GM12878 (cell line): ENCODE data around the gene PAK3.

Experiments used
- EP300 ChIP-seq, 2 experiments: fragments of 150-350 bp in 1 of 2; IDR thresholded peaks; 2 replicates each; pipeline ENCODE4 v1.6.1; 2011 to 2012; ENCODE audit warnings: low read depth in 2 of 2, low read length in 2 of 2, borderline replicate concordance in 1 of 2, improper control_type of control experiment in 1 of 2, inconsistent platforms in 1 of 2; ENCODE audit not compliant: control insufficient read depth in 1 of 2
- ESRRA ChIP-seq: IDR thresholded peaks from 2 replicates; pipeline ENCODE4 v1.6.1; 2012; ENCODE audit warnings: mild to moderate bottlenecking, low read length, improper control_type of control experiment
- NFYB ChIP-seq: IDR thresholded peaks from 2 replicates; pipeline ENCODE4 v1.6.1; 2011; ENCODE audit warnings: low read depth, mild to moderate bottlenecking, low read length, improper control_type of control experiment, moderate library complexity; ENCODE audit not compliant: insufficient read depth
- NR2C2 ChIP-seq: IDR thresholded peaks from 2 replicates; pipeline ENCODE4 v1.6.1; 2011; ENCODE audit warnings: borderline replicate concordance, low read depth; ENCODE audit not compliant: control insufficient read depth, insufficient read length
- RAD21 ChIP-seq: IDR thresholded peaks from 2 replicates; pipeline ENCODE4 v1.6.1; 2011; ENCODE audit warnings: mild to moderate bottlenecking, low read depth, low read length, moderate library complexity; ENCODE audit not compliant: insufficient read depth
- RBBP5 ChIP-seq: fragments of 200-600 bp; sonication (generic); conservative IDR thresholded peaks from 2 replicates; pipeline ENCODE4 v1.6.1; 2016
- RFX5 ChIP-seq: IDR thresholded peaks from 2 replicates; pipeline ENCODE4 v1.6.1; 2011; ENCODE audit warnings: low read depth, low read length, improper control_type of control experiment
- SMARCA5 ChIP-seq: fragments of 450-650 bp; IDR thresholded peaks from 2 replicates; pipeline ENCODE4 v1.6.1; 2017; ENCODE audit warnings: mild to moderate bottlenecking
- SMC3 ChIP-seq: IDR thresholded peaks from 2 replicates; pipeline ENCODE4 v1.6.1; 2011; ENCODE audit warnings: low read length, improper control_type of control experiment, borderline replicate concordance
- TAF1 ChIP-seq: IDR thresholded peaks from 2 replicates; pipeline ENCODE4 v1.6.1; 2011; ENCODE audit warnings: mild to moderate bottlenecking, low read depth, low read length, borderline replicate concordance
- TARDBP ChIP-seq: IDR thresholded peaks from 2 replicates; pipeline ENCODE4 v1.6.1; 2016; ENCODE audit warnings: borderline replicate concordance
- ZNF274 ChIP-seq: IDR thresholded peaks from one replicate; pipeline ENCODE4 v1.8.0; 2011; ENCODE audit not compliant: insufficient read length, insufficient read depth

DNA sequence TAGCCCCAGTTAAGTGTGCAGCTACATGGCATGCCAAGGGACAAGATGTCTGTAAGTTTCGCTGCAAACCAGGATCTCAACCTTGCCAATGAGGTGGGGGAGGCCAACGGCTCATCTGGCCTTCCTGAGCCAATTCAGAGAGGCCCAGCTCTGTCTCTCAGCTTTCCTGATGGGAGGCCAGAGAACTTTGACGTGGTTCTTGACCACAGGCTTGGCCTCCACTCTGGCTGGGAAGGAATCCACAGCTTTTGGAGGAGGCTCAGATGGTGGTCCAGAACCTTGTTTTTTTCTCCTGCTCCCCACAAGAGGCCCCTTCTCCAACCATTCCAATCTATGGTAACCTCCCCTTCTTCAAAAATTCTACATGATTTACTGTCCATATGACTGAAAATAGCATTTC is 164.5 kb downstream of the PAK3 start:
- TF ChIP-seq RAD21, result no peak
- no peak for TF ChIP-seq TARDBP
- TF ChIP-seq ESRRA, result no peak
- TF ChIP-seq RBBP5, result no peak
- TF ChIP-seq NFYB, result no peak
- TF ChIP-seq NR2C2, result no peak
- TF ChIP-seq ZNF274, result no peak
- TF ChIP-seq RFX5, result no peak
- TF ChIP-seq TAF1, result no peak
- TF ChIP-seq SMC3, result no peak
- no peak for TF ChIP-seq SMARCA5
- no peak for TF ChIP-seq EP300 (IDR thresholded peaks at IDR 0.05; ENCODE audit: borderline replicate concordance in 1 of 2, control insufficient read depth in 1 of 2, low read depth in 2 of 2, low read length in 2 of 2)
